MM.1S (cell line): ENCODE measurements around the gene SMURF2.
"Not testable (repeated sequence)": the region's sequence is repeated elsewhere in the genome, so short reads cannot be mapped to it uniquely, and the experiment has no call there.

Source experiments
- CTCF ChIP-seq: fragments of 300-600 bp; sonication (generic); IDR thresholded peaks from 2 replicates; pipeline ENCODE4 v1.5.1; 2016; ENCODE audit warnings: antibody characterized with exemption, low read length, mixed read lengths
- EZH2 ChIP-seq: fragments of 300-600 bp; sonication (generic); optimal IDR thresholded peaks from 2 replicates; pipeline ENCODE3; 2017; ENCODE audit warnings: low read depth, mild to moderate bottlenecking, antibody characterized with exemption, low read length, mixed read lengths
- EZH2phosphoT487 ChIP-seq: fragments of 300-600 bp; sonication (generic); IDR thresholded peaks from 2 replicates; pipeline ENCODE4 v1.6.1; 2018; ENCODE audit warnings: antibody characterized with exemption, low read length

- not testable (repeated sequence) for TF ChIP-seq EZH2phosphoT487, CTCF, EZH2
Measured at GRCh38 chr17:64664299-64664981, 2.3 kb upstream of the SMURF2 start.
